Measurements from ENCODE around the gene ABCC1.
"Not testable (repeated sequence)": the region's sequence is repeated elsewhere in the genome, so short reads cannot be mapped to it uniquely, and the experiment has no call there.

Gene ABCC1

DNA sequence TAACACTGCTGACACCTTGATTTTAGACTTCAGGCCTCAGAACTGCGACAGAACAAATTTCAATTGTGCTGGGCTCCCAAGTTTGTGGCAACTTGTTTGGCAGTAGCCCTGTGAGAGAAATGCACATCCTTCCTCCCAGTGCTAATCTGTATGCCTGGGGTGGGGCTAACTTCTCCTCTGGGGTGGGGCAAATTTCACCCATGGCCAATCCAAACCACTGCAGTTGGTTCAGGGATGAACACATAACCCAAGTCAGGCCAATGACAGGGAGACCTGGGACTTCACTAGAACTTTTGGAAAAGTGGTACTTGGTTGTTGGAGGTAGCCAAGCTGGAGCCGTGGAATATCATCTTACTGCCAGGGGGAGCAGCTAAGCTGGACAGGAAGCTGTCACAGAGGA, 217.5 kb downstream of the ABCC1 start:
- DNase-seq, result no peak

DNA sequence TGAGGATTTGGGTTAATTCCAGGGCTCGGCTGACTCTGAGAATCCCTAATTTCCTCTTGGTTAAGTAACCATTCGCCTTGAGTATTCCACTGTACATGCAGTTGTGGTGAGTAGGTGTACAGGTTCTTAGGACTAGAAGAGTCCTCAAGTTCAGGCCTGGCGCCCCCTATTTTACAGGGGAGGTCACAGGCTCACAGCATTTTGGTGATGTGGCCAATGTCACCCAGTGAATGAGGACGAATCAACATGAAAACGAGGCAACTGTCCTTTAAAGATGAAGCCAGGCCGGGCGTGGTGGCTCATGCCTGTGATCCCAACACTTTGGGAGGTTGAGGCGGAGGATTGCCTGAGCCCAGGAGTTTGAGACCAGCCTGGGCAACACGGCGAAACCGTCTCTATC, 218.5 kb downstream of the ABCC1 start:
- DNase-seq, result no peak

DNA sequence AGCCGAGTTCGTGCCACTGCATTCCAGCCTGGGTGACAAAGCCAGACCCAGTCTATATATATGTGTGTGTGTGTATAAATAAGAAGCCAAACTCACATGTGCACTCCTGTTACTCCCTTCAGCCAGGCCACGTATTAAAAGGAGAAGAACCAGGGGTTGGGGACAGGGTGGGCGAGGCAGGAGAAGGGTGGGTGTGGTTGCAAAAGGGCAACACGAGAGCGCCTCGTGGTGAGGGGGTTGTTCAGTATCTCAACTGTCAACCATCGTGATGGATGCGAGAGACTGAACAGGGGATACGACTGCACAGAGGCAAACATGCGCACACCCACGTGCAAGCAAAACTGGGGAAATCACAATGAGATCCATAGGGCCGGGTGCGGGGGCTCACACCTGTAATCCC, 219.0 kb downstream of the ABCC1 start:
- no peak for DNase-seq

DNA sequence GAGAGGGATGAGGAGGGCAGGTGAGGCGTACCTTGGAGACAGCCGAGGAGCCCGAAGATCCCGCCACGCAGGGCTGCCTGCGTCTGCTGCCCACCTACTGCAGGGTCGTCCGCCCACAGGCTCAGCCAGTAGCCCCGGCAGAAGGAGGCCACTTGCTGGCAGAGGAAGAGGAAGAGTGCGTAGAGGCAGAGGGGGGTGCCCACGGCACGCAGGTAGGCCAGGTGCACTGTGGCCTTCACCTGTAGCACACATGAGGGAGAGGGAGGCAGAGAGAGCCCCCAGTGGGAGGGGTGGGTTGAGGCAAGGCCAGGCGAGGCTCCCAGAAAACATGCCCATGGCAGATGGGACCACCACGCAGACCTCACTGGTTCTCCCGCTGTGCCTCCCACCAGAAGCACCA, 220.2 kb downstream of the ABCC1 start:
- DNase-seq, result no peak

DNA sequence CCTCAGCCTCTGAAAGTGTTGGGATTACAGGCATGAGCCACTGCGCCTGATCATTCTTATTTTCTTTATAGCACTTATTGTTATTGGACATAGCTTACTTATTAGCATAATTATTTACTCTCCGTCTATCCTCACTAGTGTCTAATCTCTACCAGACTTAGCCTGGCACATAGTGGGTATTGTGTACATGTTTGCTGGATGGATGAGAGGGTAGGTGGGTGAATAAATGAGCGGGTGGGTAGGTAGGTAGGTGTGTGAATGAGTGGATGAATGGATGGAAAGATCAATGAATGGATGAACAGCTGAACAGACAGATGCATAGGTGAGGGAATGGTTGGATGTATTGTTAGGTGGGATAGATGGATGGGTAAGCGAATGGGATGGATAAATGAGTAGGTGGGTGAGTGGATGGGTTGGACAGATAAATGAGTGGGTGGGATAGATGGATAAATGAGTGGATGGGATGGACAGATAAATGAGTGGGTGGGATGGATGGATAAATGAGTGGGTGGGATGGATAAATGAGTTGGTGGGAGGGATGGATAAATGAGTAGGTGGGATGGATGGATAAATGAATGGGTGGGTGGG, 222.0 kb downstream of the ABCC1 start:
- no peak for DNase-seq

DNA sequence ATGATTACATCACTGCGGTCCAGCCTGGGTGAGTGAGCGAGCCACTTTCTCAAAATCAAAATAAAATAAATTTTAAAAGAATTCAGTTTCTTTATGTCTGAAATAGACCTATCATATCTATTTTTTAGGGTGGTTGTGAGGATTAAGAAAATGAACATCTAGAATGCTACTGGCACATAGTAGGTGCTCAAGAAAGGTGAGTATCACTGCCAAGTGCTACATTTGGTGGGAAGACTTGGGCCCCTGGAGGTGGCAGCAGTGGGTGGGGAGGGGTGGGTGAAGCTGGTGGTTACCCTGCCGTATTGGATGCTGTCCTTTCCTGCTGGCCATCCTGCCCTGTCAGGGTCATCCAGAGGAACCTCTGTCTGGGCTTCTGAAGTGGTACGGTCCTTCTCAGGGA, 223.6 kb downstream of the ABCC1 start:
- no peak for DNase-seq

DNA sequence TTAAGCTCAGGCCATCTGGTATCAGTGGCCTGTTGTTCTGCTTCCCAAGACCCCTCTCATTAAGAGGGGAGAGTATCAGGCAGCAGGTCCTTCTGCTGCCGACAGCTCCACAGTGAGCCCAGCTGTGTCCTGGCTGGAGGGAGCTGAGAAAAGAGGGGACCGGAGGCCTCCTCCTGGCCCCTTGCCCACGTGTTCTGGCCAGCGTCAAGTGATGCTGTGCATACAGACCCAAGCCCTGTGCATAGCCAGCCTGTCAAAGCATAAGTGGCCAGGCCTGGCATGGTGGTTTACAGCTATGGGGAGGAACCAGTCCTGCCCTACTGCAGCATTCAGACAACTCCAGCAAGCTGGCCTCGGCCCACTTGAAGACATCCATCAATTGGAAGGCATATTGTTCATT, 225.9 kb downstream of the ABCC1 start:
- no peak for DNase-seq

DNA sequence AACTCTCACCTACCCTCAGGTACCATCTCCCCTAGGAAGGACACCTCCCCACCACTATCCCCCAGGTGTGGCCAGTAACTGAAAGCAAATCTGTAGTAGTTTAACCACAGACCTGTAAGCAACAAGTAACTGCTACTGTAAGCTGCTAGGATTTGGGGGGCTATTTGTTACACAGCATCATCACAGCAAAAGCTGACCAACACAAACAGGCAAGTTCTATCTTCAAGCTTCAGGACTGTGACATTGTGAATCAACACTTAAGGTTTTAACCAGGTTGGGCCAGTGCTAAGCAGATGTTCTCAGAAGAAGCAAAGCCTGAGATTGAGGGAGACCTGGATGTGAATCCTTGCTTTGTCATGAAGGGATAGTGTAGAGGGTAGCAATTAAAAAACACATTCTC, 226.9 kb downstream of the ABCC1 start:
- no peak for DNase-seq

DNA sequence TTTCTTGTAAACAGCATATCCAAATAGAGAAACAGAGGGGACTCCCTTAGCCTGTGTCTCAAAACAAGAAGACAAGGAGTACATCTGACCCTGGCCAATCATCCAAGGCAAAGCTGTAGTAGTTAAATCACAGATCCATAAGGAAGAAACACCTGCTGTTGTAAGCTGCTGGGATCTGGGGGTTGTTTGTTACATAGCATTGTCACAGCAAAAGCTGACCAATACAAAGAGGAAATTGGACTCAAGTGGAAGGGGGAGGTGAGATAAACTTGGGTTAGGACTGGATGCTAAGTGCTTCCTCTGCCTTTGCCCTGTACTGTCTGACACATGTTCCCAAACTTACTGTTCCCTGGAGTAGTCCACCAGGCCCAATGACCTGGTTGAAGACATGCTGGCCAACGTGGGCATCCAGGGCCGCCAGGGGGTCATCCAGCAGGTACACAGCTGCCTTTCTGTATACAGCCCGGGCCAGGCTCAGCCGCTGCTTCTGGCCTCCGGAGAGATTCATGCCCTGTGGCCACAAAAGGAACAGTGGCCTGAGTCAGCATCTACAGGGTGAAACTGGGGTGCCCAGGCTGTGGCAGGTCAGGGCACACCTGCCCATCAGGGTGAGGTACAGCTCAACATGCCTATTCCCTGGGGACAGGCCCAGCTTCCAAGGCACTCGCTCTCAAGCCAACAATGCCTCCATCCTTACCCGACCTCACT, 229.2 kb downstream of the ABCC1 start:
- no peak for DNase-seq

DNA sequence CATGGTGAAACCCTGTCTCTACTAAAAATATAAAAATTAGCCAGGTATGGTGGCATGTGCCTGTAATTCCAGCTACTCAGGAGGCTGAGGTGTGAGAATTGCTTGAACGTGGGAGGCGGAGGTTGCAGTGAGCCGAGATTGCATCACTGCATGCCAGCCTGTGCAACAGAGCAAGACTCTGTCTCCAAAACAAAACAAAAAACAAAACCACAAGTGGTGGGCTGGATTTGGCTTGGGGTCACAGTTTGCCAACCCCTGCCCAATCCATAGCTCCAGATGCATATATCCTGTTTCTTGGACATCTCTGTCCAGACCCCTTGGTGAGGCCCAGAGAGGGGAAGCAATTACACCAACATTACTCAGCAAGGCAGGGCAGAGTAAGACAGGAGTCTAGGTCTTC, 232.3 kb downstream of the ABCC1 start:
- DNase-seq, result not testable (repeated sequence)

DNA sequence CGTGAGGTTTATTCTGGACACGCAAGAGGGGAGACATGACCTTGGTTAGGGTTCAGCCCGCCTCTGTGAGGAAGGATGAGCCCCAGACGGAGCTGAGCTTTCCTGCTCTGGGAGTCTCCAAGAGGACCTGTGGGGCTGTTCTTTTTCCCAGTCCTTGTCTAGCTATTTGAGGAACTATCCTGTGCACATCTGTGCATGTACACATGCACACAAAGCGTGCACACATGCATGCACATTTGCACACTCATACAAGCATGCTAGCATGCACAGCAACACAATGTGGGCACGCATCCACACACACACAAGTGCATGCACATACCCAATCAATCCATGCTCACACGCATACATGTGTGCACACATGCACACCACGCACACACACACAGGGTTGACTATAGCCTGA, 233.5 kb downstream of the ABCC1 start:
- DNase-seq, result no peak

DNA sequence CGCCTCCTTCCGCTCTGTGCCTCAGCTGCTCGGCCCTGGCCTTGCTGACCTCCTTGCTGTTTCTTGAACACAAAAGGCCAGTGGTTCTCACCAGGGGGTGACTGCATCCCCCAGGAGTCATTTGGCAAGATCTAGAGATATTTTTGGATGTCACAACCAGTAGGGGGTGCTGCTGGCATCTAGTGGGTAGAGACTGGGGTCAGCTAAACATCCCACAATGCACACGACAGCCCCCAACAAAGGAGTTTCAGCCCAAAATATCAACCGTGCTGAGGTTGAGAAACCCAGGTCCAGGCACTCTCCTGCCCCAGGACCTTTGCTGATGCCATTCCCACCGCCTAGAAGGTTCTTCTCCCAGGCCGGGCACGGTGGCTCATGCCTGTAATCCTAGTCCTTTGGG, 234.1 kb downstream of the ABCC1 start:
- DNase-seq, result no peak

DNA sequence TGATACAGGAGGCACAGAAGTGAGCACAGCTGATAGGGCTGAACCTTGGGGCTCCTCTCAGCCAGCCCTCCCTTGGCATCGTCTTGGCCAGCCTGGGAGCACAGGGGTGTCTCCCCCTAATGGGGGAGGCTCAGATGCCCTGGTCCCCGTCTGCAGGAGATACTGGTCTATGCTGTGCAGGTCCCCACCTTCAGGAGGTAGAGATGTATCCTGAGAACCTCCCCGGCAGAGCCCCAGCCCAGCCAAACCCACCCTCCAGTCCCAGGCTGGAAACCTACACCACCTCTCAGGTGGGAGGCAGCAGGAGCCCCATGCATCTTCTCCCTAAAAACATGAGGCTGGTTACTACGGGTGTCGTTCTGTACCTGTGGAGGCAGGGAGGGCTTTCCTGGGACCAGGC, 235.2 kb downstream of the ABCC1 start:
- DNase-seq, result no peak

DNA sequence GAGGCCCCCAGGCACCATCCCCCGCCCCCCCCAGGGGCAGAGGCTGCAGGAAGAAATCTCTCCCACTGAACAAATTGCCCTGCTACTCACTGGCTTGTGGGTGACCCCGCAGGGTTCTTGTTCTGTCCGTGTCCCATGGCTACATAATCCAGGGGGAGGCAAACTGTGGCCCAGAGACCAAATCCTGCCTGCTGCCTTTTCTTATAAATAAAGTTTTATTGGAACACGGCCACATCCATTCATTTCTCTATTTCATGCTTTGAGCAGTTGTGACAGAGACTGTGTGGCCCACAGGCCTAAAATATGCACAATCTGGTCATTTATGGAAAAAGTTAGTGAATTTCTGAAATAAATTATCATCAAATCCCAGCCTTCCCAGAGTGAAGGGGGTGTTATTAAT, 235.7 kb downstream of the ABCC1 start:
- no peak for DNase-seq

DNA sequence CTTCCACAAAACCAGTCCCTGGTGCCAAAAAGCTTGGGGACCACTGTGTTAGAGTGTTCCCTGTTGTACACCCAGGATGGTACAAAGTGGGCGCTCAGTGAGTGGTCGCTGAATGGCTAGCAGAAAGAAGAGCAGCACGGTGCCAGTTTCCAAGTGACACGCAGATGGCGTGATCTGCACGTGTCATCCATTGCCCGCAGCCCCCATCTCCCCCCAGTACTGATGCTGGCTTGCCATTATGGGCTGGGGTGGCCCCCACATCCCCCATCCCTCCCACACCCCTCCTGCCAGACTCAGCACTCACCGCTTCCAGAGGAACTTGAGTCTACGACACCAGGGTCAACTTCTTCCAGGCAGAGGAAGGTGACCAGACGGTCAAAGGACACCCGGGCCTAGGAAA, 237.4 kb downstream of the ABCC1 start:
- DNase-seq, result no peak

DNA sequence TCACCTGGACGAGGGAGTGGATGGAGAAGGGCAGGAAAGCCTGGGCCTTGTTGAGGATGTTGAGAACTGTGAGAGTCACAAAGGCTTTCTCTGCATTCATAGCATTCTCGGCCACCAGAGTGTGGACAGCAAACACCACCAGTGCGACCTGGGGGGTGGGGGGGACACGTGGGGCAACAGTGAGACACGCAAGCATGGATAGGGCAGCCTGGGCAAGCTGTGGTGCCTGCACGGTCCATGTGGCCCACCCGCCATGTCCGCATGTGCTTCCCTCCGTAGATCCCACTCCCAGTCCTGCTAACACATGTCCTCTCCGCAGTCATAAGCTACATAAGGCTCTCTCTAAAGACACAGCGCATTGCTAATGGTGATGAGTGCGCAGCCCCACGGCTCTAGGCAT, 239.4 kb downstream of the ABCC1 start:
- DNase-seq, result no peak

DNA sequence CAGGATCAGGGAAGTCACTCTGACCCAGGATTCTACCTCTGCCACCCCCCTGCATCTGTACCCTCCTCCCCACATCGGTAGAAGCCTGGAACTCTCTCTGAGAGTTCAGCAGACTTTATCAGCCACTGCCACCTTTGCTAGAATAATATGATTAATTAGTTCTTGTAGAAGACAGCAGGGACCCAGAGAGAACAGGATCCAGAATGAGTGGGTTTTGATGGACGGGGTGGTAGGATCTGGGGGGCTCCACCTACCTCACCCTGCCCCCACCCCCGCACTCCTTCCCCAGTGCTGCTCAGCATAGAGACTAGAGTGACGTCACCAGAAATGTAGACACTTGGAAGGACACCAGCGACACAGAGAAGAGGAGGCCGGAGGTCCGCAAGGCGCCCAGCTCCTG, 240.4 kb downstream of the ABCC1 start:
- DNase-seq, result no peak

DNA sequence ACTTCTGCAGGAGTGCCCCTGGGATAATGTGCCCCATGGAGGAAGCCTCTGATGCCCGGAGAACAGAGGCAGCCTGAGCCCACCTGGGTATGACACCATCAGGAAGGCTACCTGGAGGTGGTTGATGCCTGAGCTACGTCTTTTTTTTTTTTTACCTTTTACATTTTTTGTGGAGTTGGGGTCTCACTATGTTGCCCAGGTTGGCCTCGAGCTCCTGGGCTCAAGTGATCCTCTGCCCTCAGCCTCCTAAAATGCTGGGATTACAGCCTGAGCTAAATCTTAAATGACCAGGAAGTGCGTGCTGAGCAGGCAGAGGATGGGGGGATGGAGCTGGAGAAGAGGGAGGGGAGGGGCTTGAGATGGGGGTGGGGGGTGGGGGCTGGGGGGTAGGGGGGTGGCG, 241.1 kb downstream of the ABCC1 start:
- DNase-seq, result no peak

DNA sequence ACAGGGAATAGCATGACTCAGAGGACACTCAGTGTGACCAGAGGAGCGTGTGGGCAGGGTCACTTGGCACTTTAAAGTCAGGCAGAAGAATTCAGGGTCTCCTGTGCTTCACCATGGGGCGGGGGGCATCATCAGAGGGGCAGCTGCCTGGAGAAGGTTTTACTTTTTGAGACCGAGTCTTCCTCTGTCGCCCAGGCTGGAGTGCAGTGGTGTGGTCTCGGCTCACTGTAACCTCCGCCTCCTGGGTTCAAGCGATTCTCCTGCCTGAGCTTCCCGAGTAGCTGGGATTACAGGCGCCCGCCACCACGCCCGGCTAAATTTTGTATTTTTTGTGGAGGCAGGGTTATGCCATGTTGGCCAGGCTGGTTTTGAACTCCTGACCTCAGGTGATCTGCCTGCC, 241.6 kb downstream of the ABCC1 start:
- not testable (repeated sequence) for DNase-seq

DNA sequence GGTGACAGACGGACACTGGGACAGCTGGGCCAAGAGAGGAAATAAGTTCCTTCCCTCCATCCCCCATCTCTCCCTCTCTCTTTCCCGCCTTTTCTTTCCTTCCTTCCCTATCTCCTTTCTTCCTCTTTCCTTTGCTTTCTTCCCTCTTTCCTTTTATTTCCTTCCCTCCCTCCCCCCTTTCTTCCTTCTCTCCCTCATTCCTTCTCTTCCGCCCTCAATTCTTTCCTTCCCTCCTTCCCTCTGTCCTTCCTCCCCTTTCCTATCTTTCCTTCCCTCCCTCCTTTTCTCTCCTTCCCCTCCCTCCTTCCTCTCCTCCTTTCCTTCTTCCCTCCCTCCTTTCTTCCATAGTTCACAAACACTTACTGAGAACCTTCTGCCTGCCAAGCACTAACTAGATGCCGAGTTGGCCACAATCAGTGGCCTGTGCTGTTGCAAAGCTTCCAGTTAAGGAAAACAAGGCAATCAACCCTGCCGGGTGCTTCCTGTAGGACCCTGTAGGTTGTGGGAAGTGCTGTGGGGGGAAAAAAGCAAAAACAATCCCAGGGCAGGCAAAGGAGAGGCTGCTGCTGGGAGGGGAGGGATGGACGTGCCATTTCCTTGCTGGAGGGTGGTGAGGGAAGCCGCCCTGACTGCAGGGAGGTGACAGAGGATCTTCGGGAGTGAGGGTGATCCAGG, 242.2 kb downstream of the ABCC1 start:
- no peak for DNase-seq
